HG03095 (cell line): ENCODE results near the gene CCL25.

Source experiments
- ATAC-seq: cut with Tn5 transposase; IDR thresholded peaks from one replicate; pipeline ENCODE4 v1.9.1; 2021; ENCODE audit warnings: moderate library complexity; ENCODE audit not compliant: unreplicated experiment

Gene CCL25

GRCh38 chr19:8044018-8044417 lies 8.5 kb upstream of the CCL25 start:
- ATAC-seq: no peak

DNA sequence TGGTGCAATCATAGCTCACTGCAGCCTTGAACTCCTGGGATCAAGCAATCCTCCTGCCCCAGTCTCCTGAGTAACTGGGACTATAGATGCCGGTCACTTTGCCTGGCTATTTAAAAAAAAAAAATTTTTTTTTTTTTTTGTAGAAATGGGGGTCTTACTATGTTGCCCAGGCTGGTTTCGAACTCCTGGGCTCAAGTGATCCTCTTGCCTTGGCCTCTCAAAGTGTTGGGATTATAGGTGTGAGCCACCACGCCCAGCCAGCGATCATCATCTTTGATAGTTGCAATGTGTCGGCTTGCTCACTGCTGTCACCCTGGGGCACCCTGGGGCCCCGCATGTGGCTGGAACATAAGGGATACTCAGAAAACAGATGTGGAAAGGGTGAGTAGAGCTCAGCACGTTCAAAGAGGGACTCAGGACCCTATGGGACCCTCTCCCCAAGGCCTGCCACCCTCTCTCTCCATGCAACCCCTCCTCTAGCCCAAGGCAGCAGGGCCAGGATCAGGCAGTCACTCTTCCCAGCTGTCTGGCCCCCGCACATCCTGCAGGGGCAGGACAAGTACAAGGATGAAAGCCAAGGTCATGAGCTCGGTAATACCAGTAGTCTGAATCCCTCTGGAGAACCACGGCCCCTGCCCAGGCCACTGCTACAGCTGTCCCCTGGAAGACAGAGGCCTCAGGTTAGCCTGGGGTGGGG lies 6.5 kb upstream of the CCL25 start:
- ATAC-seq: no peak

DNA sequence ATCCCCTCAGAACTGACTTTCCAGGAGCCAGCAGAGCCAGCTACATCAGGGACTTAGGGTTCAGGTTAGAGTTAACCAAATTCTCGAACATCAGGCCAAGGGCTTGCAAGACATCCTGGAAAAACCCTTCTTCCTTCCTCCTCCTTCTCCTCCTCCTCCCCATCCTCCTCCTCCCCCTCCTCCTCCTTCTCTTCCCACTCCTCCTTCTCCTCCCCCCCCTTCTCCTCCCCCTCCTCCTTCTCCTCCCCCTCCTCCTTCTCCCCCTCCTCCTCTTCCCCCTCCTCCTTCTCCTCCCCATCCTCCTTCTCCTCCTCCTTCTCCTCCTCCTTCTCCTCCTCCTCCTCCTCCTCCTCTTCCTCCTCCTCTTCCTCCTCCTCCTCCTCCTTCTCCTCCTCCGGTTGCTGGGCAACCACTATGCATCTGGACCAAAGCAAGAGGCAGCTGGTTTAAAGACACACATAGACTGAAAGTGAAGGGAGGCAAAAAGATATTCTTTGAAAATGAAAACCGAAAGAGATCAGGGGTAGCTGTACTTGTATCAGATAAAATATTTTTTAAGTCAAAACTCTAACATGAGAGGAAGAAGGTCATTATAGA lies 5.9 kb upstream of the CCL25 start:
- no peak for ATAC-seq

DNA sequence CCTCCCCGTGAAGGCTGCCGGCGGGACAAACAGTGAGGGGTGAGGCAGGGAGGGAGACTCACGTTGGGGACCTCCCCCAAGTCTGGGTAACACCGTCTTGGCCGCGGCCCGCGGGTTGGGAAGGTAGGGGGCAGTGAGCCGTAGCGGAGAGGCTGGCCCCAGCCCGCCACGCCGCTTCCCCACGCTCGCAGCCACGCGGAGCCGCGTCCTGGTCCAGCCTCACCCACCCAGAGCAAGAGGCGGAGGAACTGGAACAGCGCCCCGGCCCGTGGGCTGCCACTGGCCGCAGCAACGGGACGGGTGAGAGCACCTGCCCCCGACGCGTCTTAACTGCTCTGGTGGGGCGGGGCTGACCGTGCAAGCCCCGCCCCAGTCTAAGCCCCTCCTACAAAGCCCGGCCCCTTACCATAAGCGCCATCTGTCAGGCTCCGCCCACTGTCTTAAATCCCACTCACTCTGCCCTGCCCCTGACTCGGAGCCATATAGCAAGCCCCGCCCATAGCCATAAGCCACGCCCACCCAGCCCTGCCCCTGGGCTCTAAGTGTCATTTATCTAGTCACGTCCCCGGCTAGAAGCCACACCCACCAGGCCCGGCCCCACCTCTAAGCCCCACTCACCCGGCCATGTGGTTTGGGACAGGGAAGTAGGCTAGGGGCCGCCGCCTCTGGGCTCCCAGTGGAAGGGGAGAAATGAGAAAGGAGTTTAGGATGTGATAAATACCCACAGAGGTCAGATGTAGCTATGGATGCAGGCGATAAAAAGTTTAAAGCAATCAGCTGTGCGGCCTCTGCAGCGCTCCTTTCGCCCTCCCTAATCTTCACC lies 2.1 kb upstream of the CCL25 start:
- ATAC-seq: peak; percentile 80

DNA sequence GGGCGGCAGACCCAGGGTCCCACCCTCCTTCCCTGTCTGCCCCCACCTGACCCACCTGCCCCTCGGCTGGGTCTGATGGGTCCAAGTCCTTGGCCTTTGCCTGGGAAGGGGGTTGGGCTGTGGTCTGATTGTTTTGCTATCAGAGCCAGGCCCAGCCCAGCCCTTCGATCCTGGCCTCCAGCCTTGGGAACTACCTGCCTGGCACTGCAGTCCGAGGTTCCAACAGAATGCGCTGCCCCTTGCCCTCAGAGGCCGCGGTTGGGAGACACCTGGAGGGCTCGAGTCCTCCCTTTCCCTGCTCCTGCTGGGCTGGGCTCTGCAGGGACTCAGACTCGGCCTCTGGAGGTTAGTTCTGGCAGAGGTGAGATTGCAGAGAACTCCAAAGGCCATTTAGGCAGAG lies 1.6 kb downstream of the CCL25 start:
- no peak for ATAC-seq

- ATAC-seq: no peak
Measured at GRCh38 chr19:8056533-8056932, 4.0 kb downstream of the CCL25 start.

GRCh38 chr19:8057545-8058270 lies 5.1 kb downstream of the CCL25 start:
- no peak for ATAC-seq

GRCh38 chr19:8064911-8065874 lies 12.6 kb downstream of the CCL25 start:
- no peak for ATAC-seq

DNA sequence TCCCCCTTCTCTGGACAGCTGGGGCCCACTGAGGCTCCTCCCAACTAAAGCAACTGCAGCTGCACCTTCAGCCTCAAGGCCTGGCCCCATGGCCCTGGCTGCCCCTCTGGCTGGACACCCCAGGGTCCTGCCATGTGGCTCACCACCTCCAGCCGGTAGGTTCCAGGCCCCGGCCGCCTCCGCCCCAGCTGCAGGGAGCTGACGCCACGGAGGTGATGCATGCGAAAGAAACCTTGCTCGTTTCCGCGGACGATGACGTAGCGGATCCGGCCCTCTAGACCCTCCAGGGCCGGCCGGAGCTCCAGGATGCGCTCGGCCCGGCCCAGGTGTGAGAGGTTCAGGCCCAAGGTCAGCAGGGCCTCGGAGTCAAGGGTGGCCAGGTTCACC lies 13.3 kb downstream of the CCL25 start:
- no peak for ATAC-seq

GRCh38 chr19:8069096-8069973 lies 16.8 kb downstream of the CCL25 start:
- no peak for ATAC-seq

- ATAC-seq: no peak
Measured at GRCh38 chr19:8071912-8072311, 19.4 kb downstream of the CCL25 start.

DNA sequence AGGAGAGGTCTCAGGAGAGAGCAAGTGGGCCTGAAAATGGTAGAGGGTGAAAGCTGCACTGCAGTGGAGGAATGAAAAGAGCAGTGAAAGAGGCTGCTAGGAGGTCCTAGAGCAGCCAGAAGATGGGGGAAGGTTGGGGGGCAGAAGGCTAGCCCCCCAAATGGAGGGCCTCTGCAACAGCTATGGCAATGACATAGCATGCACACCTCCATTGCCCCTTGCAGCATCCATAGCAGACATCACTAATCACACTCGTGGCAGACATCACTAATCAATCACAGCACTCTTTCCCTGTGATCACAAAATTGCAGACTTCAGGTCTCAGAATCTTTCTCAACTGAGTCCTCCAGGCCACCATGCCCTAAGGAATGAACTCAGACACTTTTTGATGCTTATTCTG lies 21.9 kb downstream of the CCL25 start:
- no peak for ATAC-seq

DNA sequence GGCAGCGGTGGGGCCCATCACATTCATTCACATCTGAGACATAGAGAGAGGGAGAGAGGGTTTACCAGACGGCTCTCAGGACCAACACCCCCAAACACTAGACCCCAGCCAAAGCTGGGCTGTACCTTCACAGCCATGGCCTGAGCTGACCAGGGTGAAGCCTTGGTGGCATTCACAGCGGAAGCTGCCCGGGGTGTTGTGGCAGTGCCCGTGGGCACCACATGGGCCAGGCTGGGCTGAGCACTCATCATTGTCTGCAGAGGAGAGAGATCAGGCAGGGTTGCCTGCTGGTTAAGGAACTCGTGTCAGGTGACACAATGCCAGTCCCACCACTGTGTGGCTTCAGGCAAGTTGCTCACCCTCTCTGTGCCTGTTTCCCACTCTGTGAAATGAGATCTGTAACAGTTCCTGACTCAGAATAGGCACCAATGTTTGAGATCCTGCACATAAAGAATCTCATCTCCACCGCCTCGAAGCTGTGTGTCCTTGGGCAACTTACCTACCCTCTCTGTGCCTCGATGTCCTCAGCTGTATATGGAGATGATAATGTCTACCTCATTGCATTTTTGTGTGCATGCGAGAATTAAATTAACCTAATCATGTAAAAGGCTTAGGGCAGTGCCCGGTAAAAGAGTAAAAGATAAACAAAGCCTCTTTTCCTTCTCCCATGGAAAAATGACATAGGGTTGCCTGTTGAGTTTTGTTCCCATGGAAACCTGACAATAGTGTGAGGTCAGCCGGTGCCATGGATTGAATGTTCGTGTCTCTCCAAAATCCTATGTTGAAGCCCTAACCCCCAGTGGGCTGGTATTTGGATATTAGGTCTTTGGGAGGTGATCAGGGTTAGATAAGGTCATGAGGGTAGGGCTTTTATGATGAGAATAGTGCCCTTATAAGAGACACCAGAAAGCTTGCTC lies 22.9 kb downstream of the CCL25 start:
- no peak for ATAC-seq

DNA sequence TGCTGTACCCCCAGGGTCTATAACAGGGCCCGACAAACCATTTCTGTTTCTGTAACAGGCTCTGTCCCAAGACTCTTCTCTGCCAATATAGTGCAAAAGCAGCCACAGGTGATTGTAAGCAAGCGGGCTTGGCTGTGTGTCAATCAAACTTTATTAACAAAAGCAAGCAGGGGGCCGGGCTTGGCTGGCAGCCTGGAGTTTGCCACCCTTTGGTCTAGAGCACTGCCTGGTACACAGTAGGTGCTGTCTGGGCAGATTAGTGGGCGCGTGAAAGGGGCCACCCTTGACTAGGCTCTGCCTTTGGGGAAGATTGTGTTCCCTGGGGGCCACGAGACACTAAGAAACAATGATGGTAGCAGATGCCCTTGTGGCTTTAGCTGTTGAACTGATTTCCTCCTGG lies 27.4 kb downstream of the CCL25 start:
- no peak for ATAC-seq

GRCh38 chr19:8080832-8081231 lies 28.3 kb downstream of the CCL25 start:
- no peak for ATAC-seq

DNA sequence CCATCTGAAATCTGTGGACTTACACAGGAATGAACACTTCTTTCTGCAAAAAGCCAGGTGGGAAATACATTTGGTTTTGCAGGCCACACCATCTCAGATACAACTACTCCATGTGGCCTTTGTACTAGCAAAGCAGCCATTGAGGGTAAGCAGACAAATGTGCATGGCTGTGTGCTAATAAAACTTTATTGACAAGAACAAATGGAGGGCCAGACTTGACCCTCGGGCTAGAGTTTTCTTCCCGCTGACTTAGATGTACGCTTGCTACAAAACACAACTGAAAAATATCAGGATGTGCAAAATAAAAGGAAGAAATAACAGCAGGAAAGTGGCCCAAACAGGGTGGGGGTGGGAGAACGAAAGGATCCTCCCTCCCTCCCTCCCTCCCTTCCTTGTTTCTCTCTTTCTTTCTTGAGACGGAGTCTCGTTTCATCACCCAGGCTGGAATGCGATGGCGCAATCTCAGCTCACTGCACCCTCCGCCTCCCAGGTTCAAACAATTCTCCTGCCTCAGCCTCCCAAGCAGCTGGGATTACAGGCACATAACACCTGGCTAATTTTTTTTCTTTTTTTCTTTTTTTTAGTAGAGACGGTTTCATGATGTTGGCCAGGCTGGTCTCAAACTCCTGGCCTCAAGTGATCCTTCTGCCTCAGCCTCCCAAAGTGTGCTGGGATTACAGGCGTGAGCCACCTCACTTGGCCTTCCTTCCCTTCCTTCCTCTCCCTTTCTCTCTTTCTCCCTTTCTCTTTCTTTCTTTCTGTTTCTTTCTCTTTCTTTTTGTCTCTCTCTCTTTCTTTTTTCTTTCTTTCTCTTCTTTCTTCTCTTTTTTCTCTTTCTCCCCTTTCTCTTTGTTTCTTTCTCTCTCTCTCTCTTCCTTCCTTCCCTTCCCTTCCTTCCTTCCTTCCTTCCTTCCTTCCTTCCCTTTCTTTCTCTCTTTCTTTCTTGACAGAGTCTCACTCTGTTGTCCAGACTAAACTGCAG lies 29.3 kb downstream of the CCL25 start:
- no peak for ATAC-seq

DNA sequence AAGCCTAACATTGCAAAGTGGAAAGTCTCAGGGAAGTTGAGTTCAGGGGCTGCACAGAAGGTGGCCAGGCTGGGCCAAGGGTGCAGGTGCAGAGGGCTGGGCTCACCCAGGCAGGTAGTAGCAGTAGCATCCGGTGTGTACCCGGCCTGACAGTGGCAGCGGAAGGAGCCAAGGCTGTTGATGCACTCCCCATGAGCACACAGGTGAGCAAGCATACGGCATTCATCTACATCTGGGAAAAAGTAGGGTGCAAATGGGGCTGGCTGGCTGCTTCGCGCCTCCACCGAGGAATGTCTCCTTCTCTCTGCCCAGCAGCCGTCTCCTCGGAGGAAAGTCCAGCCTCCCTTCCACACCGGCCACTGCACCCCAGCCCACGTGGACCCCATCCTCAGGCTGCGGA lies 30.6 kb downstream of the CCL25 start:
- no peak for ATAC-seq
